Activated CD8-positive, alpha-beta T cell treated with anti-CD3 and anti-CD28 coated beads, Interleukin-2, amount 10 ng/mL, durations not matched to agents 7 days and 5 days (primary cell): ENCODE measurements around the gene NLK. TPM values are rescaled to one million over a fixed set of nuclear protein-coding genes. Genes with fewer than 3 reads are reported as not detected.
"Not testable (repeated sequence)": the region's sequence is repeated elsewhere in the genome, so short reads cannot be mapped to it uniquely, and the experiment has no call there.

Source experiments
- ATAC-seq: fragments of 150-1000 bp; cut with Tn5 transposase; one replicate; pipeline ENCODE4 v1.10.0; 2021; ENCODE audit warnings: moderate library complexity
- CTCF ChIA-PET: fragments of 350-600 bp; sonication (Branson Sonifier 250); formaldehyde crosslinking; loops from one replicate; lab custom pipeline; 2021; ENCODE audit warnings: antibody characterized with exemption; lab: Charles Lee
- POLR2A ChIA-PET: fragments of 350-600 bp; sonication (Branson Sonifier 250); formaldehyde crosslinking; loops from one replicate; lab custom pipeline; 2021; ENCODE audit warnings: antibody characterized with exemption; lab: Charles Lee
- DNase-seq: peaks from one replicate; pipeline ENCODE4 v3.0.0-alpha.2; 2020
- H3K27ac Mint-ChIP-seq: one replicate; pipeline ENCODE4 v1.8.0; 2021; ENCODE audit warnings: mild to moderate bottlenecking, mixed read lengths
- H3K27me3 Mint-ChIP-seq: one replicate; pipeline ENCODE4 v1.8.0; 2021; ENCODE audit warnings: low read depth, mixed read lengths
- H3K36me3 Mint-ChIP-seq: one replicate; pipeline ENCODE4 v1.8.0; 2021; ENCODE audit warnings: low read depth, mixed read lengths
- H3K4me1 Mint-ChIP-seq: one replicate; pipeline ENCODE4 v1.8.0; 2021; ENCODE audit warnings: low read depth, mixed read lengths
- H3K4me3 Mint-ChIP-seq: one replicate; pipeline ENCODE4 v1.8.0; 2021; ENCODE audit warnings: mild to moderate bottlenecking, mixed read lengths
- H3K9me3 Mint-ChIP-seq: one replicate; pipeline ENCODE4 v1.8.0; 2022; ENCODE audit warnings: mixed read lengths; ENCODE audit not compliant: insufficient read depth
- total RNA-seq, 2 experiments: library from RNA; stranded (reverse); gene quantifications; one replicate each; pipeline ENCODE4 v1.2.3, GENCODE V29; 2021

Gene NLK
- total RNA-seq = 10 to 100 TPM; 11.2 to 12.0 TPM

GRCh38 chr17:28042657-28042720, at the start of gene NLK:
TSS of gene NLK (plus strand) at chr17:28042677. CDS start at chr17:28042874, 197 bp downstream.
- H3K4me3 Mint-ChIP-seq = peak within 1 kb of the TSS; percentile 82
- ChIA-PET POLR2A (no interaction called here), CTCF (interaction anchor here (1.3 kb wide), 1 partner anchor 237 kb away, joined by 3 read pairs; no protein-coding TSS in a partner anchor)
- ATAC-seq (no peak), DNase-seq (no peak)
- H3K27ac Mint-ChIP-seq = peak within 1 kb of the TSS; percentile 87
- peaks cover 66% of the 10 kb centered on the region for H3K4me1 Mint-ChIP-seq
- H3K9me3 Mint-ChIP-seq = no peaks in the 10 kb centered on the region
- peaks cover 3% of the 10 kb centered on the region for H3K27me3 Mint-ChIP-seq
- peaks cover 31% of the 10 kb centered on the region for H3K36me3 Mint-ChIP-seq

GRCh38 chr17:27993161-27993695, 49.2 kb upstream of the NLK start:
- POLR2A ChIA-PET = no interaction called here
- Mint-ChIP-seq H3K9me3 (no peaks in the 10 kb centered on the region), H3K4me3 (no peak overlapping the region), H3K27me3 (peaks cover 24% of the 10 kb centered on the region), H3K36me3 (no peaks in the 10 kb centered on the region), H3K4me1 (no peaks in the 10 kb centered on the region), H3K27ac (no peak overlapping the region)
- DNase-seq (no peak), ATAC-seq (no peak)
- CTCF ChIA-PET = no interaction called here

GRCh38 chr17:27993723-27994310, 48.7 kb upstream of the NLK start:
- no peaks in the 10 kb centered on the region for H3K36me3 Mint-ChIP-seq
- H3K9me3 Mint-ChIP-seq = no peaks in the 10 kb centered on the region
- H3K27ac Mint-ChIP-seq = no peak overlapping the region
- ChIA-PET CTCF (no interaction called here), POLR2A (no interaction called here)
- peaks cover 26% of the 10 kb centered on the region for H3K27me3 Mint-ChIP-seq
- no peak overlapping the region for H3K4me3 Mint-ChIP-seq
- ATAC-seq (no peak), DNase-seq (no peak)
- H3K4me1 Mint-ChIP-seq = no peaks in the 10 kb centered on the region

GRCh38 chr17:27994586-27994985, 47.9 kb upstream of the NLK start:
- H3K27ac Mint-ChIP-seq = no peak overlapping the region
- DNase-seq (no peak), ATAC-seq (no peak)
- H3K36me3 Mint-ChIP-seq = no peaks in the 10 kb centered on the region
- no peak overlapping the region for H3K4me3 Mint-ChIP-seq
- peaks cover 27% of the 10 kb centered on the region for H3K27me3 Mint-ChIP-seq
- ChIA-PET CTCF (no interaction called here), POLR2A (interaction anchor here (0.6 kb wide), 1 partner anchor 198 kb away, joined by 3 read pairs; no protein-coding TSS in a partner anchor)
- H3K4me1 Mint-ChIP-seq = no peaks in the 10 kb centered on the region
- H3K9me3 Mint-ChIP-seq = no peaks in the 10 kb centered on the region

- Mint-ChIP-seq H3K27ac (no peak overlapping the region), H3K9me3 (no peaks in the 10 kb centered on the region), H3K27me3 (peaks cover 27% of the 10 kb centered on the region), H3K4me1 (no peaks in the 10 kb centered on the region), H3K4me3 (no peak overlapping the region), H3K36me3 (no peaks in the 10 kb centered on the region)
- ChIA-PET POLR2A (no interaction called here), CTCF (interaction anchor here (2.2 kb wide), 1 partner anchor 102 kb away, joined by 5 read pairs; the partner anchor contains the start of gene LYRM9)
- no peak for ATAC-seq
- DNase-seq = no peak
Measured at GRCh38 chr17:27995554-27995953, 46.9 kb upstream of the NLK start.

GRCh38 chr17:27996202-27997043, 46.1 kb upstream of the NLK start:
- H3K27me3 Mint-ChIP-seq = peaks cover 24% of the 10 kb centered on the region
- no peaks in the 10 kb centered on the region for H3K9me3 Mint-ChIP-seq
- ChIA-PET CTCF (interaction anchor here (2.2 kb wide), 1 partner anchor 103 kb away, joined by 5 read pairs; the partner anchor contains the start of gene LYRM9), POLR2A (no interaction called here)
- H3K36me3 Mint-ChIP-seq = no peaks in the 10 kb centered on the region
- no peak overlapping the region for H3K27ac Mint-ChIP-seq
- no peak for DNase-seq
- H3K4me1 Mint-ChIP-seq = no peaks in the 10 kb centered on the region
- ATAC-seq = no peak
- H3K4me3 Mint-ChIP-seq = no peak overlapping the region

GRCh38 chr17:27997044-27997401, 45.5 kb upstream of the NLK start:
- ChIA-PET POLR2A (no interaction called here), CTCF (interaction anchor here (2.2 kb wide), 1 partner anchor 104 kb away, joined by 5 read pairs; the partner anchor contains the start of gene LYRM9)
- H3K9me3 Mint-ChIP-seq = no peaks in the 10 kb centered on the region
- DNase-seq (no peak), ATAC-seq (no peak)
- no peak overlapping the region for H3K4me3 Mint-ChIP-seq
- H3K27ac Mint-ChIP-seq = no peak overlapping the region
- H3K36me3 Mint-ChIP-seq = no peaks in the 10 kb centered on the region
- no peaks in the 10 kb centered on the region for H3K4me1 Mint-ChIP-seq
- H3K27me3 Mint-ChIP-seq = peaks cover 23% of the 10 kb centered on the region

GRCh38 chr17:27997522-27997921, 45.0 kb upstream of the NLK start:
- Mint-ChIP-seq H3K27ac (no peak overlapping the region), H3K9me3 (no peaks in the 10 kb centered on the region), H3K27me3 (peaks cover 19% of the 10 kb centered on the region), H3K4me1 (no peaks in the 10 kb centered on the region), H3K4me3 (no peak overlapping the region), H3K36me3 (no peaks in the 10 kb centered on the region)
- POLR2A ChIA-PET = no interaction called here
- ATAC-seq = no peak
- CTCF ChIA-PET = no interaction called here
- DNase-seq = no peak

- ATAC-seq = no peak
- no peak for DNase-seq
- POLR2A ChIA-PET = no interaction called here
- Mint-ChIP-seq H3K9me3 (no peaks in the 10 kb centered on the region), H3K36me3 (no peaks in the 10 kb centered on the region), H3K27ac (no peak overlapping the region), H3K27me3 (peaks cover 7% of the 10 kb centered on the region), H3K4me3 (no peak overlapping the region), H3K4me1 (no peaks in the 10 kb centered on the region)
- CTCF ChIA-PET = interaction anchor here (0.6 to 0.9 kb wide), 2 partner anchors 216 to 250 kb away, joined by 3 read pairs; no protein-coding TSS in a partner anchor
Measured at GRCh38 chr17:28001149-28001548, 41.3 kb upstream of the NLK start.

GRCh38 chr17:28004344-28004743, 38.1 kb upstream of the NLK start:
- no peaks in the 10 kb centered on the region for H3K4me1 Mint-ChIP-seq
- no peaks in the 10 kb centered on the region for H3K27me3 Mint-ChIP-seq
- ChIA-PET POLR2A (no interaction called here), CTCF (no interaction called here)
- no peaks in the 10 kb centered on the region for H3K36me3 Mint-ChIP-seq
- no peak overlapping the region for H3K27ac Mint-ChIP-seq
- peak; percentile 83 for ATAC-seq
- no peaks in the 10 kb centered on the region for H3K9me3 Mint-ChIP-seq
- no peak overlapping the region for H3K4me3 Mint-ChIP-seq
- DNase-seq = peak; percentile 32

- ATAC-seq, H3K9me3 Mint-ChIP-seq, H3K27ac Mint-ChIP-seq, H3K4me3 Mint-ChIP-seq, CTCF ChIA-PET, H3K4me1 Mint-ChIP-seq, DNase-seq, H3K27me3 Mint-ChIP-seq, POLR2A ChIA-PET, H3K36me3 Mint-ChIP-seq: not testable (repeated sequence)
Measured at GRCh38 chr17:28007925-28008324, 34.6 kb upstream of the NLK start.

- no peaks in the 10 kb centered on the region for H3K4me1 Mint-ChIP-seq
- H3K27ac Mint-ChIP-seq = no peak overlapping the region
- peak; percentile 37 for DNase-seq
- ATAC-seq = no peak
- no peaks in the 10 kb centered on the region for H3K36me3 Mint-ChIP-seq
- H3K27me3 Mint-ChIP-seq = peaks cover 7% of the 10 kb centered on the region
- ChIA-PET POLR2A (no interaction called here), CTCF (no interaction called here)
- H3K4me3 Mint-ChIP-seq = no peak overlapping the region
- no peaks in the 10 kb centered on the region for H3K9me3 Mint-ChIP-seq
Measured at GRCh38 chr17:28008513-28008912, 34.0 kb upstream of the NLK start.
